ENCODE data around the gene PEAK1.

DNA sequence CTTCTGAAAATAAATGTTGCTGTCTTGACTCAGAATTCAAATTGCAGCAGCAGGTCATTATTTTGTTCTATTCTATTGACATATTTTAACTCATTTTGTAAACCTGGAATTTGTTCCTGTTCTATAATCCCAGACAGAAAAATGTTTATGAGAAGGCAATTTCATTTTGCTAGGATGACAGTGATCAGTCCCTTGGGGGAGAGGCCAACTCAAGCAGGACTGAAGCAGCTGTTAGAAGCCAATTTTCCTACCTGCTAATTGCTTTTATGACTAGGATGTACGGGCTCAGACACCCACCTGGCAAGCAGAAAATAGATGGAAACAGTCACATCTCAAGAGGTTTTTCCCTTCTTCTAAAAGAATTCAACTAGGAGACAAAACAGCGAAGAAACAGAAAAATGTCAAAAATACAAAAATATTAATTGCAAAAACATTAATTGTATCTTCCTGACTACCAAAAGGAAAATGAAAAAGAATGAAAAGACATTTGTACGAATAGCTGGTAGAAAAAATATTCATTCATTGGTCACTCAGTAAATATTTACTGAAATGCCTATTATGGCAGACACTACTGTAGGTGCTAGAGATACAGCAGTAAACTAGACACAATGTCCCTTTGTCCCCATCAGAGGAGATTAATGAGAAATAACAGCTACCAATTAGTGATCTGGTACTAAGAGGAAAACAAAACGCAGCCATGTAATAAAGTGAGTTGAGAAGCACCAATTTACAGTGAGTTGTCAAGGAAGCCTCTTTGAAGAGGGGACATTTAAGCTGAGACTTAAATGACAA, 73.5 kb downstream of the PEAK1 start:
- TF ChIP-seq FOXP1 (CRISPR knock-in tag; IDR thresholded peaks at IDR 0.05) (no peak), MYC (IDR thresholded peaks at IDR 0.05; ENCODE audit: low read depth, low read length) (no peak), MYC (CRISPR knock-in tag; IDR thresholded peaks at IDR 0.05; ENCODE audit: borderline replicate concordance, low read depth) (no peak), TEAD4 (IDR thresholded peaks at IDR 0.05; ENCODE audit: low read length) (no peak), TEAD4 (CRISPR knock-in tag; IDR thresholded peaks at IDR 0.05; ENCODE audit: borderline replicate concordance) (no peak), CREB1 (IDR thresholded peaks at IDR 0.05) (no peak), CREB1 (CRISPR knock-in tag; IDR thresholded peaks at IDR 0.05) (no peak), TAF1 (IDR thresholded peaks at IDR 0.05; ENCODE audit: control insufficient read depth, extremely low read depth, insufficient read depth, low read length, severe bottlenecking) (no peak), ZNF12 (CRISPR knock-in tag; IDR thresholded peaks at IDR 0.05) (no peak), TAF7 (tag; IDR thresholded peaks at IDR 0.05) (no peak)
- TF ChIP-seq, protein P1, sequence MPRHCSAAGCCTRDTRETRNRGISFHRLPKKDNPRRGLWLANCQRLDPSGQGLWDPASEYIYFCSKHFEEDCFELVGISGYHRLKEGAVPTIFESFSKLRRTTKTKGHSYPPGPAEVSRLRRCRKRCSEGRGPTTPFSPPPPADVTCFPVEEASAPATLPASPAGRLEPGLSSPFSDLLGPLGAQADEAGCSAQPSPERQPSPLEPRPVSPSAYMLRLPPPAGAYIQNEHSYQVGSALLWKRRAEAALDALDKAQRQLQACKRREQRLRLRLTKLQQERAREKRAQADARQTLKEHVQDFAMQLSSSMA (CRISPR knock-in tag; IDR thresholded peaks at IDR 0.05) = no peak
- TF ChIP-seq, protein P2, sequence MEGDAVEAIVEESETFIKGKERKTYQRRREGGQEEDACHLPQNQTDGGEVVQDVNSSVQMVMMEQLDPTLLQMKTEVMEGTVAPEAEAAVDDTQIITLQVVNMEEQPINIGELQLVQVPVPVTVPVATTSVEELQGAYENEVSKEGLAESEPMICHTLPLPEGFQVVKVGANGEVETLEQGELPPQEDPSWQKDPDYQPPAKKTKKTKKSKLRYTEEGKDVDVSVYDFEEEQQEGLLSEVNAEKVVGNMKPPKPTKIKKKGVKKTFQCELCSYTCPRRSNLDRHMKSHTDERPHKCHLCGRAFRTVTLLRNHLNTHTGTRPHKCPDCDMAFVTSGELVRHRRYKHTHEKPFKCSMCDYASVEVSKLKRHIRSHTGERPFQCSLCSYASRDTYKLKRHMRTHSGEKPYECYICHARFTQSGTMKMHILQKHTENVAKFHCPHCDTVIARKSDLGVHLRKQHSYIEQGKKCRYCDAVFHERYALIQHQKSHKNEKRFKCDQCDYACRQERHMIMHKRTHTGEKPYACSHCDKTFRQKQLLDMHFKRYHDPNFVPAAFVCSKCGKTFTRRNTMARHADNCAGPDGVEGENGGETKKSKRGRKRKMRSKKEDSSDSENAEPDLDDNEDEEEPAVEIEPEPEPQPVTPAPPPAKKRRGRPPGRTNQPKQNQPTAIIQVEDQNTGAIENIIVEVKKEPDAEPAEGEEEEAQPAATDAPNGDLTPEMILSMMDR (IDR thresholded peaks at IDR 0.05 in 2 of 3, conservative IDR thresholded peaks at IDR 0.05 in 1 of 3; ENCODE audit: insufficient read depth in 2 of 3, low read depth in 1 of 3, low read length in 3 of 3) = no peak

All from K562 (cell line).